Measurements from ENCODE around the gene TMEM269. TPM values are rescaled to one million over a fixed set of nuclear protein-coding genes. Genes with fewer than 3 reads are reported as not detected.

The TMEM269 gene
- total RNA-seq, 1 experiment from 2014 or later, result 0.28 TPM

GRCh38 chr1:42777852-42778251 lies 6.9 kb upstream of the TMEM269 start:
- Histone ChIP-seq H3K36me3 (ENCODE audit: low read depth) (no peaks in the 10 kb centered on the region), H4K20me1 (ENCODE audit: insufficient read depth) (no peaks in the 10 kb centered on the region), H3F3A (ENCODE audit: insufficient read depth, low read depth) (0 out of 2 replicates have a peak, but pooled peaks cover 4% of the 10 kb centered on the region), H3K4me3 (no peak overlapping the region), H3K4me1 (replicated peaks; ENCODE audit: insufficient read depth) (no peaks in the 10 kb centered on the region), H3K9me3 (ENCODE audit: insufficient read depth, low read depth) (no peaks in the 10 kb centered on the region), H3K9me2 (ENCODE audit: insufficient read depth) (no peaks in the 10 kb centered on the region), H3K4me2 (no peak overlapping the region), H3K27me3 (ENCODE audit: insufficient read depth, low read depth) (no peaks in the 10 kb centered on the region), H3K27ac (no peak overlapping the region), H2AFZ (no peak overlapping the region), H3K79me2 (ENCODE audit: low read depth) (no peaks in the 10 kb centered on the region)
- ChIA-PET POLR2A (ENCODE audit: unreplicated experiment) (no interaction called here), CTCF (interaction anchor here (0.6 to 1.6 kb wide), 6 partner anchors 9 to 1284 kb away, joined by 3 to 9 read pairs (median 4); no protein-coding TSS in a partner anchor)
- peak in 1 of 2 experiments; percentile 37 for DNase-seq
- BruUV-seq (replicated peaks), result no TSS peak
- intact Hi-C loops (cut with micrococcal nuclease; ENCODE audit: unreplicated experiment), result loop anchor here (1.0 to 10.0 kb wide), 3 partner anchors 135 to 637 kb away; no protein-coding TSS in a partner anchor
- peak; percentile 84 for TF ChIP-seq CTCF (conservative IDR thresholded peaks at IDR 0.05)
- TF ChIP-seq EZH2 (IDR thresholded peaks at IDR 0.05; ENCODE audit: low read depth), result no peak

- Histone ChIP-seq H3K36me3 (ENCODE audit: low read depth) (no peaks in the 10 kb centered on the region), H3K9me2 (ENCODE audit: insufficient read depth) (no peaks in the 10 kb centered on the region), H3K4me3 (no peak overlapping the region), H3K27me3 (ENCODE audit: insufficient read depth, low read depth) (no peaks in the 10 kb centered on the region), H3F3A (ENCODE audit: insufficient read depth, low read depth) (0 out of 2 replicates have a peak, but pooled peaks cover 4% of the 10 kb centered on the region), H3K4me1 (replicated peaks; ENCODE audit: insufficient read depth) (no peaks in the 10 kb centered on the region), H3K27ac (no peak overlapping the region), H3K9me3 (ENCODE audit: insufficient read depth, low read depth) (no peaks in the 10 kb centered on the region), H2AFZ (no peak overlapping the region), H4K20me1 (ENCODE audit: insufficient read depth) (no peaks in the 10 kb centered on the region), H3K79me2 (ENCODE audit: low read depth) (no peaks in the 10 kb centered on the region), H3K4me2 (no peak overlapping the region)
- ChIA-PET CTCF (interaction anchor here (1.4 to 1.6 kb wide), 2 partner anchors 144 to 294 kb away, joined by 3 to 13 read pairs; no protein-coding TSS in a partner anchor), POLR2A (ENCODE audit: unreplicated experiment) (no interaction called here)
- TF ChIP-seq EZH2 (IDR thresholded peaks at IDR 0.05; ENCODE audit: low read depth), result no peak
- TF ChIP-seq CTCF (conservative IDR thresholded peaks at IDR 0.05), result no peak
- BruUV-seq (replicated peaks), result no TSS peak
- DNase-seq, result no peak
- intact Hi-C loops (cut with micrococcal nuclease; ENCODE audit: unreplicated experiment), result loop anchor here (2.0 to 10.0 kb wide), 2 partner anchors 133 to 635 kb away; no protein-coding TSS in a partner anchor
Measured at GRCh38 chr1:42779725-42780124, 5.1 kb upstream of the TMEM269 start.

- Histone ChIP-seq H3K4me3 (no peak overlapping the region), H3K79me2 (ENCODE audit: low read depth) (no peaks in the 10 kb centered on the region), H2AFZ (no peak overlapping the region), H3K4me1 (replicated peaks; ENCODE audit: insufficient read depth) (no peaks in the 10 kb centered on the region), H3K27me3 (ENCODE audit: insufficient read depth, low read depth) (no peaks in the 10 kb centered on the region), H3K36me3 (ENCODE audit: low read depth) (no peaks in the 10 kb centered on the region), H3K27ac (no peak overlapping the region), H3K4me2 (no peak overlapping the region), H3K9me2 (ENCODE audit: insufficient read depth) (no peaks in the 10 kb centered on the region), H4K20me1 (ENCODE audit: insufficient read depth) (no peaks in the 10 kb centered on the region), H3F3A (ENCODE audit: insufficient read depth, low read depth) (0 out of 2 replicates have a peak, but pooled peaks cover 4% of the 10 kb centered on the region), H3K9me3 (ENCODE audit: insufficient read depth, low read depth) (no peaks in the 10 kb centered on the region)
- ChIA-PET CTCF (interaction anchor here (0.6 to 1.4 kb wide), 2 partner anchors 248 to 294 kb away, joined by 4 to 13 read pairs; no protein-coding TSS in a partner anchor), POLR2A (ENCODE audit: unreplicated experiment) (no interaction called here)
- no peak for TF ChIP-seq EZH2 (IDR thresholded peaks at IDR 0.05; ENCODE audit: low read depth)
- no peak for TF ChIP-seq CTCF (conservative IDR thresholded peaks at IDR 0.05)
- no TSS peak for BruUV-seq (replicated peaks)
- intact Hi-C loops (cut with micrococcal nuclease; ENCODE audit: unreplicated experiment), result no loop called here
- no peak for DNase-seq
Measured at GRCh38 chr1:42780176-42780575, 4.6 kb upstream of the TMEM269 start.
